ENCODE results near the gene PDGFB. TPM values are rescaled to one million over a fixed set of nuclear protein-coding genes. Genes with fewer than 3 reads are reported as not detected.

The PDGFB gene
- polyA plus RNA-seq, 2 donors, result 1.2 to 1.8 TPM

DNA sequence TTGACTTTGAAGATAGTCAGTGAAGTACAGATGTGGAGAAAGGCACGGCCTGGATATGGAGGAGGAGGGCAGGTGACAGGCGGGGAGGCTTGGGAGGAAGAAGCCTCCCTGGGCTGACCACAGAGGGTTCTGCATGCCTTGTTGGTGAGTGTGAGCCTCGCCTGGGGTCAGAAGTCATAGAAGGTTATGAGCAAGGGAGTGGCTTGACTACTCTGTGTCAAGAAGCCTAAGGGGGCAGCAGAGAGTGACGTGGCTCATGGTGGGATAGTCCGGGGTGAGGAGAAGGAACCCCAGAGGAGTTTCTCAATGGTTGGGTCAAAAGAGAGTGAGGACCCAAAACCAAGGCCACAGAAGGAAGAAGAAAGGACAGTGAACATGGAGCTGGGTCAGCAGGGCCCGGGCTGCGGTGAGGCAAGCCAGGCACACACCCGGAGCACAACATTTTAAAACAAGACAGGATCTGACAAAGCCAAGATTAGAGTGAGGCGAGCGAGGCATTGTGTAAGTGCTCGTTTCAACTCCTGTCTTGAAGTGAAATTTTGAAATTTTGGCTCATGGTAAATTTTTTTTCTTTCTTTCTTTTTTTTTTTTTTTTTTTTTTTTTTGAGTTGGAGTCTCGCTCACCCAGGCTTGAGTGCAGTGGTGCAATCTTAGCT, 31.9 kb downstream of the PDGFB start:
- Histone ChIP-seq H3K4me3 (ENCODE audit: low read depth in 1 of 2, low read length in 2 of 2) (no peak overlapping the region), H3K27me3 (ENCODE audit: control insufficient read depth in 1 of 2, insufficient read depth in 2 of 2, low read length in 2 of 2) (no peaks in the 10 kb centered on the region), H3K36me3 (ENCODE audit: control insufficient read depth in 2 of 2, insufficient read depth in 2 of 2, low read length in 1 of 2) (no peaks in the 10 kb centered on the region), H3K27ac (ENCODE audit: low read depth in 2 of 2, low read length in 1 of 2) (no peak overlapping the region), H3K4me1 (ENCODE audit: control insufficient read depth in 2 of 2, insufficient read depth in 2 of 2, low read length in 1 of 2) (peaks cover 0 to 6% of the 10 kb centered on the region in 2 donors), H3K9me3 (ENCODE audit: control insufficient read depth in 2 of 2, insufficient read depth in 1 of 2, low read depth in 1 of 2, low read length in 1 of 2) (no peaks in the 10 kb centered on the region)
- whole genome bisulfite sequencing, 2 donors, result 63 to 67% methylated on average over 12 of the region's 12 CpGs

DNA sequence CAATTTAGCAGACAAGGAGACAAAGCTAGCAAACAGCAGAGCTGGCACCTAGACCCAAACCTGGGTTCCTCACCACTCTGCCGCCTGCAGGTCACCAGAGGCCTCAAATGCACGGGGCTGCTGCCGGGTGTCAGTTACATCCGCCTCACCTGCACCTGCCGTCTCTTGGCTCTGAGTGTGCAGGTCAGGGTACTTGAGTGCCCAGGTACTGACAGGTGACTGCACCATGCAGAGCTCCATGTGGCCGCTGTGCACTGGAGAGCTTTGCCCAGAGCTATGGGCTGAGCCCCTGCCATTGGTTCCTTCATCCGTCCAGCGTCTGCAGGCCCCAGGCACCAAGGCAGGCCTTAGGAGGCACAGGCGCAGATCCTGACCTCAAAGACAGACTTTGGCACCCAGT, 35.0 kb downstream of the PDGFB start:
- peaks cover 0 to 11% of the 10 kb centered on the region in 2 donors for H3K4me1 ChIP-seq (ENCODE audit: control insufficient read depth in 2 of 2, insufficient read depth in 2 of 2, low read length in 1 of 2)
- no peaks in the 10 kb centered on the region for H3K27me3 ChIP-seq (ENCODE audit: control insufficient read depth in 1 of 2, insufficient read depth in 2 of 2, low read length in 2 of 2)
- no peak overlapping the region for H3K4me3 ChIP-seq (ENCODE audit: low read depth in 1 of 2, low read length in 2 of 2)
- H3K36me3 ChIP-seq (ENCODE audit: control insufficient read depth in 2 of 2, insufficient read depth in 2 of 2, low read length in 1 of 2), result no peaks in the 10 kb centered on the region
- H3K9me3 ChIP-seq (ENCODE audit: control insufficient read depth in 2 of 2, insufficient read depth in 1 of 2, low read depth in 1 of 2, low read length in 1 of 2), result no peaks in the 10 kb centered on the region
- 83 to 93% methylated on average over 9 of the region's 9 CpGs for WGBS, 2 donors
- H3K27ac ChIP-seq (ENCODE audit: low read depth in 2 of 2, low read length in 1 of 2), result no peak overlapping the region

DNA sequence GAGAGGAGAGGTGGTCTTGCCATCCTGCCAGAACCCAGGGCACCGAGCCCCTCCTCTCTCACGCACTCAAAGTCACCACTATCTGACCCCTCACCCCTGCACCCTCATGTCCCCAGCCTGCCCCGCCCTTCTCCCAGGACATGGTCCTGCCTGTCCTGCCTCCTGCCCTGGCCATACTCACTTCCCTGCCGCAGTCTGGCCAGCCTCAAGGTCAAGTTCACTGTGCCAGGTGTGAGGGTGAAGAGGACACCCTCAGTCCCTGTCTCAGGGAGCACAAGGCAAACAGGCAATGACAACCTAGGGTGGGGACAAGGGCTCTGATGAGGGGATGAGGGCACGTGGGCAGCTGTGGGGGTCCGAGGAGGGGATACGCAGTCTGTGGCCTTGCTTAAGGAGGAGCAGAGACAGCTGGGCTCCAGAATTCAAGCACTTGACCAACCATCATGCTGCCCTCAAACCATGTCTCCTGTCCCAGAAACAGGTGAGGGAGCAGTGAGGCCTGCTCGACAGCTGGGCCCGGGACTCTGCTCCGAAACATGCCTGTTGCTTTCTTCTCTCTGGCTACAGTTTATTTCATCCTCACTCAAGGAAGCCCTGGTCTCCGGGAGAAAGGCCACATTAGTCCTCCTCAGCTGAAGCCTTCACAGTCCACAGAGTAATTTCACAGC, 36.6 kb downstream of the PDGFB start:
- Histone ChIP-seq H3K4me3 (ENCODE audit: low read depth in 1 of 2, low read length in 2 of 2) (no peak overlapping the region), H3K27ac (ENCODE audit: low read depth in 2 of 2, low read length in 1 of 2) (no peak overlapping the region), H3K4me1 (ENCODE audit: control insufficient read depth in 2 of 2, insufficient read depth in 2 of 2, low read length in 1 of 2) (peaks cover 0 to 8% of the 10 kb centered on the region in 2 donors), H3K27me3 (ENCODE audit: control insufficient read depth in 1 of 2, insufficient read depth in 2 of 2, low read length in 2 of 2) (no peaks in the 10 kb centered on the region), H3K9me3 (ENCODE audit: control insufficient read depth in 2 of 2, insufficient read depth in 1 of 2, low read depth in 1 of 2, low read length in 1 of 2) (no peaks in the 10 kb centered on the region), H3K36me3 (ENCODE audit: control insufficient read depth in 2 of 2, insufficient read depth in 2 of 2, low read length in 1 of 2) (no peaks in the 10 kb centered on the region)
- WGBS, 2 donors, result 84 to 87% methylated on average over 11 of the region's 11 CpGs

DNA sequence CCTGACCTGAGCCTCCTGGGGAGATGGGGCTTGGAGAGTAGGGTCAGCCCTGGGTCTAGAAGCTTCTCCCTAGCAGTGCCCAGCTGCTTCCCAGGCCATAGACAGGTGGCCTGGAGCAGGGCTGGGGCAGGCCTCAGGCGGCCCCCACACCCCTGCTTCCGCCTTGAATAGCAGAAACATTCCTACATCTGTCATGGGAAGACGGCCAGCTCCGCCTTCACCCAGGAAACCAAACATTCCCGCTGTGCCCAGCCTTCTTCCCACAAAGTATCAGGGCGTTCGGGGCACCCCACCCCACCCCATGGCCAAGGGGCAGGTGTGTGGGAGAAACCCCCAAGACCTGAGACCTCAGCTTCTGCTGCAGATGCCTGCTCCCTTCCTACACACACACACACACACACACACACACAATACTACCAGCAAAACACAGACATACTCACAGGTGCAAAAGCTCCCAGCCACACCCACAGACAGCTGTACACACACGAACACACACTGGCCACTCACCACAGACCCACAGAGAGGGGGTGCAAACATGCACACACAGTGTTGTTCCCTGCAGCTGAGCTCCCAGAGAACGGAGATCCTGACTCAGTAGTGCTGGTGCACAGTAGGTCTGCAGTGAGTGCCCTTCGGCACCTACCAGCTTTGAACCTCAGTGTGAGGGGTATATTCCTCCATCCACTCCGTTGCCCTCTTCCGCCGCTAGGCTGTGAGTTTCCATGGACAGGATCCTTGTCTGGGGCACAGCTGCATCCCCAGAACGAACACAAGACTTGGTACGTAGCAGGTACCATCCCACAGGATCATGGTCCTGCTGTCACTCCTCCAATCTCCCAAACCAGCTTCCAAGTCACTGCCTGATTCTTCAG, 37.4 kb downstream of the PDGFB start:
- no peak overlapping the region for H3K4me3 ChIP-seq (ENCODE audit: low read depth in 1 of 2, low read length in 2 of 2)
- no peak overlapping the region for H3K27ac ChIP-seq (ENCODE audit: low read depth in 2 of 2, low read length in 1 of 2)
- WGBS, 2 donors, result 52 to 53% methylated on average over 14 to 15 of the region's 15 CpGs
- no peaks in the 10 kb centered on the region for H3K27me3 ChIP-seq (ENCODE audit: control insufficient read depth in 1 of 2, insufficient read depth in 2 of 2, low read length in 2 of 2)
- H3K4me1 ChIP-seq (ENCODE audit: control insufficient read depth in 2 of 2, insufficient read depth in 2 of 2, low read length in 1 of 2), result peaks cover 0 to 5% of the 10 kb centered on the region in 2 donors
- H3K36me3 ChIP-seq (ENCODE audit: control insufficient read depth in 2 of 2, insufficient read depth in 2 of 2, low read length in 1 of 2), result no peaks in the 10 kb centered on the region
- no peaks in the 10 kb centered on the region for H3K9me3 ChIP-seq (ENCODE audit: control insufficient read depth in 2 of 2, insufficient read depth in 1 of 2, low read depth in 1 of 2, low read length in 1 of 2)

DNA sequence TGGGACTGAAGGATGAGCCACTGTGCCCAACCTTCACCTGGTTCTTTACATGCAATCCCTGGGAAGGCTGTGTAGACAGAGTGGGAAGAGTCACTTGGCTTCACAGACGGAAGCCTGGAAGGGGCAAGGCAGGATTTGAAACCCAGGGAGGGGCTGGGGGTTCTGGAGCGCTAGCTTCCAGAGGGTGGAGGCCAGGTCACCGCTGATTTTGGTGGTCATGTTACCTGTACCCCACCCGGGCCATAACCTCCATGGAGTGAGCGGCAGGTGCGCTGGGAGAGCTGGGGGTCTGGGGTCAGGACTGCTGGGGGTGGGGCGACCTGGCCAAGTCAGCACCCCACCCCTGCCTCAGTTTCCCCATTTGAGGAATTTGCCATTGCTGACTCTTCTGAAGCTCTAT, 38.3 kb downstream of the PDGFB start:
- Histone ChIP-seq H3K27me3 (ENCODE audit: control insufficient read depth in 1 of 2, insufficient read depth in 2 of 2, low read length in 2 of 2) (no peaks in the 10 kb centered on the region), H3K36me3 (ENCODE audit: control insufficient read depth in 2 of 2, insufficient read depth in 2 of 2, low read length in 1 of 2) (no peaks in the 10 kb centered on the region), H3K27ac (ENCODE audit: low read depth in 2 of 2, low read length in 1 of 2) (no peak overlapping the region), H3K9me3 (ENCODE audit: control insufficient read depth in 2 of 2, insufficient read depth in 1 of 2, low read depth in 1 of 2, low read length in 1 of 2) (no peaks in the 10 kb centered on the region), H3K4me3 (ENCODE audit: low read depth in 1 of 2, low read length in 2 of 2) (no peak overlapping the region), H3K4me1 (ENCODE audit: control insufficient read depth in 2 of 2, insufficient read depth in 2 of 2, low read length in 1 of 2) (peaks cover 0 to 5% of the 10 kb centered on the region in 2 donors)
- 89 to 92% methylated on average over 7 of the region's 7 CpGs for WGBS, 2 donors

DNA sequence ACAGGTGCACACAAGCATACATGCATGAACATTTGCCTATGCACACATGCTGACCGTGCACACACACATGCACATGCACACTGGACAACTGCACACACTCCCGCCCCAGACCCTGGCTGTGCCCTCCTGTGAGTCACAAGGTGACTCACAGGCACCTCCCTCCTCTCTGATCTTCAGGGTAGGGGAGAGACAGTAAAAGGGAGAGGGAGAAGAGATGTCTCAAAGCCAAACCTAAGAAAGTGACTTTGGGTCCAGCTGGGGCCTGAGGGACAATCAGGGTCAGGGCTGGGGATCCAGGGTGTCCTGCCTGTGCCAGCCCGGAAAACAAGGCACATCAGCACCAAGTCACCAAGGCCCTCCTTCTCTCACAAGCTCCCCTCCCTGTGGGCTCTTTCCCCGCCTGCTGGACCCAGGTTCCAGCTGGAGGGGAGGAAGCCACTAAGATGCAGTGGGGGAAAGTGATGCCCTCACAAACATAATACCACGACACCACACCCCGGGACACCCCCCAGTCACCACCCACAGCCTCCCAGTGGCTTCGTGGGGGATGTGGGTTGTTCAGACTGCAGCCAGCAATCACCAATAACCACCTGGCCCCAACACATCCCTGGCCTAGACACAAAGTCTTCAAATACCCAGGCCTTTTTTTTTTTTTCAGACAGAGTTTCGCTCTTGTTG, 39.3 kb downstream of the PDGFB start:
- Histone ChIP-seq H3K4me3 (ENCODE audit: low read depth in 1 of 2, low read length in 2 of 2) (no peak overlapping the region), H3K4me1 (ENCODE audit: control insufficient read depth in 2 of 2, insufficient read depth in 2 of 2, low read length in 1 of 2) (peaks cover 0 to 5% of the 10 kb centered on the region in 2 donors), H3K36me3 (ENCODE audit: control insufficient read depth in 2 of 2, insufficient read depth in 2 of 2, low read length in 1 of 2) (no peaks in the 10 kb centered on the region), H3K9me3 (ENCODE audit: control insufficient read depth in 2 of 2, insufficient read depth in 1 of 2, low read depth in 1 of 2, low read length in 1 of 2) (no peaks in the 10 kb centered on the region), H3K27me3 (ENCODE audit: control insufficient read depth in 1 of 2, insufficient read depth in 2 of 2, low read length in 2 of 2) (no peaks in the 10 kb centered on the region), H3K27ac (ENCODE audit: low read depth in 2 of 2, low read length in 1 of 2) (no peak overlapping the region)
- WGBS, 2 donors, result 63 to 69% methylated on average over 7 to 8 of the region's 8 CpGs

DNA sequence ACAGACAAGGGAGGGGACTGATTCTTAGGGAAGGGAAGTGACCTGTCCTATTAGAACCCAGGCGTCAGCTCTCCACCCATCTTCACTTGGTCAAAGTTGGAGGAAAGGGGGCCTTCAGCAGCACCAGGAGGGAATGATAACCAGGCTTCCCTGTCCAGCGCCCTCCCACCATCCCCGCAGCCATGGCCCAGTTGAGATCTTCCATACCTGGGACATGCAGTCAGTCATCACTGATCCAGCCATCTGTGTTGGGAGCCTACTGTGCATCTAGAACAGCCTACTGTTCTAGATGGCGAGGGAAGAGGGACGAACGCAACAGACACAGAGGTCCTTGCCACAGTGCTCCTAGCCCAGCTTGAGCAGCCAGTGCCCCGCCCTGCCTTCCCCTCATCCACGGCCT, 40.6 kb downstream of the PDGFB start:
- H3K27ac ChIP-seq (ENCODE audit: low read depth in 2 of 2, low read length in 1 of 2), result no peak overlapping the region
- H3K9me3 ChIP-seq (ENCODE audit: control insufficient read depth in 2 of 2, insufficient read depth in 1 of 2, low read depth in 1 of 2, low read length in 1 of 2), result no peaks in the 10 kb centered on the region
- WGBS, 2 donors, result 96% methylated on average over 8 of the region's 8 CpGs
- H3K36me3 ChIP-seq (ENCODE audit: control insufficient read depth in 2 of 2, insufficient read depth in 2 of 2, low read length in 1 of 2), result no peaks in the 10 kb centered on the region
- peaks cover 0 to 5% of the 10 kb centered on the region in 2 donors for H3K4me1 ChIP-seq (ENCODE audit: control insufficient read depth in 2 of 2, insufficient read depth in 2 of 2, low read length in 1 of 2)
- H3K4me3 ChIP-seq (ENCODE audit: low read depth in 1 of 2, low read length in 2 of 2), result no peak overlapping the region
- H3K27me3 ChIP-seq (ENCODE audit: control insufficient read depth in 1 of 2, insufficient read depth in 2 of 2, low read length in 2 of 2), result no peaks in the 10 kb centered on the region

DNA sequence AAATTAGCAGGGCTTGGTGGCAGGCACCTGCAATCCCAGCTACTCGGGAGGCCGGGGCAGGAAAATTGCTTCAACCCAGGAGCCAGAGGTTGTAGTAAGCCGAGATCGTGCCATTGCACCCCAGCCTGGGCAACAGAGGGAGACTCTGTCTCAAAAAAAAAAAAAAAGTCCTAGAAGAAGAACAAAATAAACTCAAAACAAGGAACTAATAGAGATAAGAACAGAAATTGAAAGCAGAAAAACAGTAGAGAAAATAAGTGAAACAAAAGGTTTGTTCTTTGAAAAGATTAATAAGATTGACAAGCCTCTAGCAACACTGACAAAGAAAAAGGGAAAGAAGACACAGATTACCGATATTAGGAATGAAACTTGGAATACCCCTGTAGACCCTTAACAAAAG, 47.2 kb downstream of the PDGFB start:
- Histone ChIP-seq H3K36me3 (ENCODE audit: control insufficient read depth in 2 of 2, insufficient read depth in 2 of 2, low read length in 1 of 2) (no peaks in the 10 kb centered on the region), H3K4me1 (ENCODE audit: control insufficient read depth in 2 of 2, insufficient read depth in 2 of 2, low read length in 1 of 2) (no peaks in the 10 kb centered on the region), H3K27ac (ENCODE audit: low read depth in 2 of 2, low read length in 1 of 2) (no peak overlapping the region), H3K4me3 (ENCODE audit: low read depth in 1 of 2, low read length in 2 of 2) (no peak overlapping the region), H3K27me3 (ENCODE audit: control insufficient read depth in 1 of 2, insufficient read depth in 2 of 2, low read length in 2 of 2) (no peaks in the 10 kb centered on the region), H3K9me3 (ENCODE audit: control insufficient read depth in 2 of 2, insufficient read depth in 1 of 2, low read depth in 1 of 2, low read length in 1 of 2) (no peaks in the 10 kb centered on the region)
- 93 to 94% methylated on average over 5 of the region's 5 CpGs for WGBS, 2 donors

DNA sequence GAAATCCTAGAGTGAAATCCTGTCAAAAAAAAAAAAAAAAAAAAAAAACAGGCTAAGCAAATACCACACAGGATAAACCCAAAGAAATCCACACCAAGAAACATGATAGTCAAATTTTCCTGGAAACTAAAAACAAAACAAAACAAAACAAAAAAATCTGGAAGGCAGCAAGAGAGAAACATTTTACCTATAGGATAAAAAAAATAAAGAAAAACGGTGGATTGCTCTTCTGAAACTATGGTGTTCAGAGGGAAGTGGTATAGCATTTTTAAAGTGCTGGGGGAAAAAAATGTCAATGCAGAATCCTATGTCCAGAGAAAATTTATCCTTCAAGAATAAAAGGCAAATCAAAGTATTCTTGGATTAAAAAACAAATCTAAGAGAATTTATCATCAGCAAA, 50.7 kb downstream of the PDGFB start:
- H3K27ac ChIP-seq (ENCODE audit: low read depth in 2 of 2, low read length in 1 of 2), result no peak overlapping the region
- no peaks in the 10 kb centered on the region for H3K27me3 ChIP-seq (ENCODE audit: control insufficient read depth in 1 of 2, insufficient read depth in 2 of 2, low read length in 2 of 2)
- 24 to 83% methylated on average over 1 of the region's 1 CpG for WGBS, 2 donors
- no peaks in the 10 kb centered on the region for H3K9me3 ChIP-seq (ENCODE audit: control insufficient read depth in 2 of 2, insufficient read depth in 1 of 2, low read depth in 1 of 2, low read length in 1 of 2)
- H3K4me3 ChIP-seq (ENCODE audit: low read depth in 1 of 2, low read length in 2 of 2), result no peak overlapping the region
- no peaks in the 10 kb centered on the region for H3K4me1 ChIP-seq (ENCODE audit: control insufficient read depth in 2 of 2, insufficient read depth in 2 of 2, low read length in 1 of 2)
- no peaks in the 10 kb centered on the region for H3K36me3 ChIP-seq (ENCODE audit: control insufficient read depth in 2 of 2, insufficient read depth in 2 of 2, low read length in 1 of 2)
